ENCODE measurements around the gene SLITRK6. TPM values are rescaled to one million over a fixed set of nuclear protein-coding genes. Genes with fewer than 3 reads are reported as not detected.
"Not testable (repeated sequence)": the region's sequence is repeated elsewhere in the genome, so short reads cannot be mapped to it uniquely, and the experiment has no call there.

The SLITRK6 gene
- total RNA-seq, 1 donor from 2014 or later, result not detected

- Mint-ChIP-seq H3K9me3 (peaks cover 12% of the 10 kb centered on the region), H3K4me3 (no peak overlapping the region), H3K27ac (no peak overlapping the region), H3K36me3 (ENCODE audit: low read depth) (no peaks in the 10 kb centered on the region), H3K27me3 (no peaks in the 10 kb centered on the region), H3K4me1 (peaks cover 5% of the 10 kb centered on the region)
- TF ChIP-seq, protein P1, sequence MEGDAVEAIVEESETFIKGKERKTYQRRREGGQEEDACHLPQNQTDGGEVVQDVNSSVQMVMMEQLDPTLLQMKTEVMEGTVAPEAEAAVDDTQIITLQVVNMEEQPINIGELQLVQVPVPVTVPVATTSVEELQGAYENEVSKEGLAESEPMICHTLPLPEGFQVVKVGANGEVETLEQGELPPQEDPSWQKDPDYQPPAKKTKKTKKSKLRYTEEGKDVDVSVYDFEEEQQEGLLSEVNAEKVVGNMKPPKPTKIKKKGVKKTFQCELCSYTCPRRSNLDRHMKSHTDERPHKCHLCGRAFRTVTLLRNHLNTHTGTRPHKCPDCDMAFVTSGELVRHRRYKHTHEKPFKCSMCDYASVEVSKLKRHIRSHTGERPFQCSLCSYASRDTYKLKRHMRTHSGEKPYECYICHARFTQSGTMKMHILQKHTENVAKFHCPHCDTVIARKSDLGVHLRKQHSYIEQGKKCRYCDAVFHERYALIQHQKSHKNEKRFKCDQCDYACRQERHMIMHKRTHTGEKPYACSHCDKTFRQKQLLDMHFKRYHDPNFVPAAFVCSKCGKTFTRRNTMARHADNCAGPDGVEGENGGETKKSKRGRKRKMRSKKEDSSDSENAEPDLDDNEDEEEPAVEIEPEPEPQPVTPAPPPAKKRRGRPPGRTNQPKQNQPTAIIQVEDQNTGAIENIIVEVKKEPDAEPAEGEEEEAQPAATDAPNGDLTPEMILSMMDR (IDR thresholded peaks at IDR 0.05), result no peak
- POLR2A ChIA-PET, result no interaction called here
- DNase-seq (no peak), ATAC-seq (ENCODE audit: low read depth) (no peak)
- CTCF ChIA-PET, result no interaction called here
- intact Hi-C loops (cut with micrococcal nuclease), result no loop called here
These were observed 26.9 kb downstream of the SLITRK6 start for GRCh38 chr13:85772367-85772766.

DNA sequence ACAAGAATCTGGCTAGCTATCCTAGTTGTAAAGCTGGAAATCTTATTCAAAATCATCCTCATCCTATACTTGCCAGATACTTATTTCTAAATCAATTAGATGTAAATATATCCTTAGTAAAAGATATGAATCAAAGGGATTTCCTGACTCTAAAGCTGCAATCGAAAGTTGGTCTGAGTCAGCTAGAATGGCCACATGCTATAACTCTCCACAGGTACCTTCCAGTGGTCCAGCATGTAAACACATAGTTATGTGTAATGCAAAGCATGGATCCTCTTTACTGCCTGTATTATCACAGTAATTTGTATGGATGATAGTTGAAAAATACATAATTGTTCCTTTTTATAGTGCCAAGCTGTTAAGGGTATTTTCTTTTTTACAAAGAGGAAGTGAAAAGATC lies 27.4 kb downstream of the SLITRK6 start:
- ATAC-seq (ENCODE audit: low read depth), result no peak
- H3K27me3 Mint-ChIP-seq, result no peaks in the 10 kb centered on the region
- ChIA-PET CTCF (no interaction called here), POLR2A (no interaction called here)
- TF ChIP-seq, protein P1 (IDR thresholded peaks at IDR 0.05), result no peak
- H3K4me3 Mint-ChIP-seq, result no peak overlapping the region
- intact Hi-C loops (cut with micrococcal nuclease), result no loop called here
- H3K27ac Mint-ChIP-seq, result no peak overlapping the region
- H3K9me3 Mint-ChIP-seq, result peaks cover 12% of the 10 kb centered on the region
- DNase-seq, result no peak
- peaks cover 5% of the 10 kb centered on the region for H3K4me1 Mint-ChIP-seq
- no peaks in the 10 kb centered on the region for H3K36me3 Mint-ChIP-seq (ENCODE audit: low read depth)

- no peak for ATAC-seq (ENCODE audit: low read depth)
- DNase-seq, result no peak
- intact Hi-C loops (cut with micrococcal nuclease), result no loop called here
- Mint-ChIP-seq H3K27me3 (no peaks in the 10 kb centered on the region), H3K4me1 (peaks cover 5% of the 10 kb centered on the region), H3K4me3 (no peak overlapping the region), H3K9me3 (peaks cover 2% of the 10 kb centered on the region), H3K36me3 (ENCODE audit: low read depth) (no peaks in the 10 kb centered on the region), H3K27ac (no peak overlapping the region)
- ChIA-PET POLR2A (no interaction called here), CTCF (no interaction called here)
- TF ChIP-seq, protein P1 (IDR thresholded peaks at IDR 0.05), result no peak
These were observed 30.3 kb downstream of the SLITRK6 start for GRCh38 chr13:85768946-85769345.

DNA sequence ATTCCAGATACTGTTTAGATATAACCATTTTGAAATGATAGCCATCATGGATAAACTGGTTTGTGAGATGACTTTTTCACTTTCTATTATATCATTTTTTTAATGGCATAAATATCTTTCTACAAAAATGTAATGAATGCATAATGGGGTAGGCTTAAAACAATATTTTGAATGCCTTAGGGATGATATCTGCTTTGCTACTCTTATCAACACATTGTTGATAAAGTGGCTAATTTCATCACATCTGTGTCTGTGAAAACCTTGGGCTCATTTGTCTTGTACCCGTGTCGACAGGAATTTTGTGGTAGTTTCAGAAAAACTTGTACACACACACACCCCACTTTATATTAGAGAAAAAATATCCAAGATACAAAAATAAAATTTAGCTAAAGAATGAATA lies 44.1 kb downstream of the SLITRK6 start:
- Mint-ChIP-seq H3K4me3 (no peak overlapping the region), H3K4me1 (no peaks in the 10 kb centered on the region), H3K36me3 (ENCODE audit: low read depth) (no peaks in the 10 kb centered on the region), H3K27me3 (no peaks in the 10 kb centered on the region), H3K9me3 (no peaks in the 10 kb centered on the region), H3K27ac (no peak overlapping the region)
- TF ChIP-seq, protein P1 (IDR thresholded peaks at IDR 0.05), result no peak
- ATAC-seq (ENCODE audit: low read depth) (no peak), DNase-seq (no peak)
- CTCF ChIA-PET, result no interaction called here
- POLR2A ChIA-PET, result no interaction called here
- intact Hi-C loops (cut with micrococcal nuclease), result no loop called here

GRCh38 chr13:85743201-85743770 lies 55.9 kb downstream of the SLITRK6 start:
- H3K9me3 Mint-ChIP-seq; H3K27me3 Mint-ChIP-seq; intact Hi-C loops (cut with micrococcal nuclease); ATAC-seq (ENCODE audit: low read depth); CTCF ChIA-PET; POLR2A ChIA-PET; H3K36me3 Mint-ChIP-seq (ENCODE audit: low read depth); DNase-seq; H3K27ac Mint-ChIP-seq; H3K4me3 Mint-ChIP-seq; H3K4me1 Mint-ChIP-seq: not testable (repeated sequence)

Data from activated B cell treated with CpG ODN at 0.5 μM for 24 hours (primary cell).